Measurements from ENCODE around the gene RABAC1. TPM values are rescaled to one million over a fixed set of nuclear protein-coding genes. Genes with fewer than 3 reads are reported as not detected.
"Not testable (repeated sequence)": the region's sequence is repeated elsewhere in the genome, so short reads cannot be mapped to it uniquely, and the experiment has no call there.

The RABAC1 gene
- total RNA-seq, 6 experiments from 2014 or later = 245 to 349 (median 258) TPM

DNA sequence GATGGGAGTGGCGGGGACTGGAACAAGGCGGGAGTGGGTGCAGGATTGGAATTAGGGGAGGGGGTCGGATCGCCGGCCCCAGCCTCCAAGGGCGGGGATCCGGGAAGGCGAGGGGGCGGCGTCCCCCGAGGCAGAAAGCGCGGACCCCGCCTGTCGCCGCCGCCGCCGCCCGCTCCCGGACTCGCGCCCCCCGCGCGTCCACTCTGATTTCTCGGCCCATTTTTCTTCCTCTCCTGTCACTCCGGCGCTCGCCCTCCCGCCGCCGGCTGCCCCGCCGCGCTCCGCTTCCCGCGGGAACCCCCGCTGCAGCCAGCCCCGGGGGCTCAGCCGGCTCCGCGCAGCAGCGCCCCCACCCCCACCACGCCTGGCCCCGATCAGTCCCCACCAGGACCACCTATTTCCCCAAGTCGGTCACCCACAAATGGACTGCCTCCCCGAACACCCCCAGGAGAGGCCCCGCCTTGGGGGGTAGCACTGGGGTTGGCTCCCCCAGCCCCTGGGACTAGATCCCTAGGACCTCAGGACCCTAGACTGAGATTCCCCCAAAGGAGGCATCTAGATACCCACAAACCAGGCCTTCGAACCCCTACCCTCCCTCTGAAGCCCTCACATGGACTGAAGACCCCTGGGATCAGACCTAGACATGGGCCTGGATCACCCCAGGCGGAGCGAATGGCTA is 18.3 kb downstream of the RABAC1 start:
- TF ChIP-seq CTCF (IDR thresholded peaks at IDR 0.05) = no peak
- peak overlapping the region; percentile 58; the same call in 1 of the 2 replicates for H3K27ac Mint-ChIP-seq
- peaks cover 18% of the 10 kb centered on the region for H3K4me1 Mint-ChIP-seq (ENCODE audit: low read depth)

DNA sequence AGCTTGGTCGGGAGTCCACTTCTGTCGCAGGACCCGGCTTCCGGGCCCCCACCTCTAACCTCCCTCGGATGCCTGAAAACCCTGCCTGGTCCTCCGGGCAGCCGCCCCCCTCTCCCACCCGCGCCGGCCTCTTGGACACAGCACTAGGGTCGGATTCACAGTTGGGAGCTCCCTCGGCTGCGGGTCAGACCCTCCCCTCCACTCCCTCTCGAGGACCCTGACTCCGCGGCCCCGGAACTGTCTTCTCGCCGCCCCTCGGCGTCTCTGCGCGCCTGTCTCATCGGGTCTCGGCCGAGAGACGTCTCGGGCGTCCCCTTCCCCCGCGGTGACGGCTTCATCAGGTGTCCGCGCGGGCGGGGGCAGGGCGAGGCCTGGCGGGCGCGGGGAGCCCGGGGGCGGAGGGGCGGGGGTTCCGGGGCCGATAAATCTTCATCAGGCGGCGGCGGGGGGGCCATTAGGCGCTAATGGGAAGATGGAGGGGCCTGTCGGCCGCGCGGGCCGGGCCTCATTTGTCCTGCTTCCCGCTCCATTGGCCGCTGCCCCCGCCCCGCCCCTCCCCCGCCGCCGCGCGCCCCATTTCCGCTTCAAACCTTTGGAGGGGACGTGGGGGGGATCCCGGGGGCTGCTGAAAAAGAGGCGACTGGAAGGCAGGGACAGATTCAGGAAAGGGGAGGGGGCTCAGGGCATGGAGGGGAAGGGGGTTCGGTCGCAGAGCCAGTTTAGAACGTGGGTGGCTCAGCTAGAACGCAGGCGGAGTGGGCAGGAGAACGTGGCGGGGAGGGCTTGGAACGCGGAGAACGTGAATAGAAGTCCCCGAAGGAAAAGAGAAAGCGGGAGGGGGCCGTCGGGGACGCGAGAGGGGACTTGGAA is 19.0 kb downstream of the RABAC1 start:
- no peaks in the 10 kb centered on the region for H3K9me3 Mint-ChIP-seq
- peaks cover 4% of the 10 kb centered on the region for H3K27me3 Mint-ChIP-seq (ENCODE audit: insufficient read depth)
- TF ChIP-seq CTCF (IDR thresholded peaks at IDR 0.05) = no peak
- H3K4me1 Mint-ChIP-seq (ENCODE audit: low read depth) = peaks cover 25% of the 10 kb centered on the region
- peak overlapping the region; percentile 58; the same call in 1 of the 2 replicates for H3K27ac Mint-ChIP-seq
- no peak for DNase-seq
- H3K36me3 Mint-ChIP-seq (ENCODE audit: low read depth) = no peaks in the 10 kb centered on the region
- peak overlapping the region; percentile 81 for H3K4me3 Mint-ChIP-seq

More for the DNA sequence above, 18.3 kb downstream of the RABAC1 start:
- H3K27me3 Mint-ChIP-seq (ENCODE audit: insufficient read depth) = peaks cover 3% of the 10 kb centered on the region
- peak overlapping the region; percentile 81 for H3K4me3 Mint-ChIP-seq
- no peak for DNase-seq
- H3K9me3 Mint-ChIP-seq = no peaks in the 10 kb centered on the region
- no peaks in the 10 kb centered on the region for H3K36me3 Mint-ChIP-seq (ENCODE audit: low read depth)

DNA sequence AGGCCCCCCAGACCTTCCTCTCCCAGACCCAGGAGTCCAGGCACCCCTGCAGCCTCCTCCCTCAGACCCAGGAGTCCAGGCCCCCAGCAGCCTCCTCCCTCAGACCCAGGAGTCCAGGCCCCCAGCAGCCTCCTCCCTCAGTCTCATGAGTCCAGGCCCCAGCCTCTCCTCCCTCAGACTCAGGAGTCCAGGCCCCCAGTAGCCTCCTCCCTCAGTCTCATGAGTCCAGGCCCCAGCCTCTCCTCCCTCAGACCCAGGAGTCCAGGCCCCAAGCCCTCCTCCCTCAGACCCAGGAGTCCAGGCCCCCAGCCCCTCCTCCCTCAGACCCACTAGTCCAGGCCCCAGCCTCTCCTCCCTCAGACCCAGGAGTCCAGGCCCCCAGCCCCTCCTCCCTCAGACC is 19.9 kb downstream of the RABAC1 start:
- not testable (repeated sequence) for H3K9me3 Mint-ChIP-seq; DNase-seq; H3K27me3 Mint-ChIP-seq (ENCODE audit: insufficient read depth); H3K27ac Mint-ChIP-seq; H3K36me3 Mint-ChIP-seq (ENCODE audit: low read depth); H3K4me3 Mint-ChIP-seq
- H3K4me1 Mint-ChIP-seq (ENCODE audit: low read depth) = peaks cover 30% of the 10 kb centered on the region

GRCh38 chr19:41937525-41938468 is 21.3 kb downstream of the RABAC1 start:
- Mint-ChIP-seq H3K27me3 (ENCODE audit: insufficient read depth) (peaks cover 17% of the 10 kb centered on the region), H3K9me3 (no peaks in the 10 kb centered on the region), H3K4me3 (no peak overlapping the region), H3K27ac (no peak overlapping the region), H3K36me3 (ENCODE audit: low read depth) (no peaks in the 10 kb centered on the region), H3K4me1 (ENCODE audit: low read depth) (peaks cover 32% of the 10 kb centered on the region)
- no peak for DNase-seq
- TF ChIP-seq CTCF (IDR thresholded peaks at IDR 0.05) = peak; percentile 52

DNA sequence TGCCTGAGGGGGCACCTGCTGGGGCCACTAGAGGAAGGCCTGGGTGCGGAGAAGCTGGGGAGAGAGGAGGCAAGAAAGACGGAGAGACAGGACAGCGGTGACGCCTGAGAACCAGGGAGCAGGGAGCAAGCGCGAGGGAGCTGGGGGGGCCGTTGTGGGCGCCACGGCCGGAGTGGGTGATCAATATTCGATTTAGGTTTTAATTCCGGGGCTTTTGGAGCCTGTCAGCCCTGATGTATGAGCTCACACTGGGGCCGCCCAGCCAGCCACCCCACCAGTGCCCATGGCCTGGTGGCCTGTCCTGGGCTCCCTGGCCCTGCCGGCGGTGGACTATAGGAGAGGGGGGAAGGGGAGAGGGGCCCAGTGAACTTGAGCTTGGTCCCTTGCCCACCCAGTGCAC is 22.2 kb downstream of the RABAC1 start:
- no peak for TF ChIP-seq CTCF (IDR thresholded peaks at IDR 0.05)
- H3K36me3 Mint-ChIP-seq (ENCODE audit: low read depth) = no peaks in the 10 kb centered on the region
- peaks cover 36% of the 10 kb centered on the region for H3K4me1 Mint-ChIP-seq (ENCODE audit: low read depth)
- no peaks in the 10 kb centered on the region for H3K9me3 Mint-ChIP-seq
- no peak overlapping the region for H3K27ac Mint-ChIP-seq
- DNase-seq = no peak
- peaks cover 21% of the 10 kb centered on the region for H3K27me3 Mint-ChIP-seq (ENCODE audit: insufficient read depth)
- H3K4me3 Mint-ChIP-seq = peak overlapping the region; percentile 25; the same call in 1 of the 2 replicates

Data from HFFc6 (cell line).